T-helper 2 cell treated with Interferon-gamma antibody and Interleukin-4, amounts not matched to agents 5 μg/mL and 100 μg/mL, for 36 hours (primary cell): ENCODE measurements around the gene SF3A1.
"Not testable (repeated sequence)": the region's sequence is repeated elsewhere in the genome, so short reads cannot be mapped to it uniquely, and the experiment has no call there.

Experiments used
- DNase-seq: peaks from one replicate; pipeline ENCODE4 v3.0.0; 2021; ENCODE audit warnings: low spot score
- H3K27ac Mint-ChIP-seq: one replicate; pipeline ENCODE4 v1.8.0; 2021; ENCODE audit warnings: mild to moderate bottlenecking, mixed read lengths
- H3K27me3 Mint-ChIP-seq: one replicate; pipeline ENCODE4 v1.8.0; 2021; ENCODE audit warnings: low read depth, mixed read lengths
- H3K36me3 Mint-ChIP-seq: one replicate; pipeline ENCODE4 v1.8.0; 2021; ENCODE audit warnings: low read depth, mixed read lengths
- H3K4me1 Mint-ChIP-seq: one replicate; pipeline ENCODE4 v1.8.0; 2021; ENCODE audit warnings: low read depth, mixed read lengths
- H3K4me3 Mint-ChIP-seq: one replicate; pipeline ENCODE4 v1.8.0; 2022; ENCODE audit warnings: mild to moderate bottlenecking, moderate library complexity, mixed read lengths
- H3K9me3 Mint-ChIP-seq: one replicate; pipeline ENCODE4 v1.8.0; 2021; ENCODE audit warnings: mixed read lengths

SF3A1 gene

DNA sequence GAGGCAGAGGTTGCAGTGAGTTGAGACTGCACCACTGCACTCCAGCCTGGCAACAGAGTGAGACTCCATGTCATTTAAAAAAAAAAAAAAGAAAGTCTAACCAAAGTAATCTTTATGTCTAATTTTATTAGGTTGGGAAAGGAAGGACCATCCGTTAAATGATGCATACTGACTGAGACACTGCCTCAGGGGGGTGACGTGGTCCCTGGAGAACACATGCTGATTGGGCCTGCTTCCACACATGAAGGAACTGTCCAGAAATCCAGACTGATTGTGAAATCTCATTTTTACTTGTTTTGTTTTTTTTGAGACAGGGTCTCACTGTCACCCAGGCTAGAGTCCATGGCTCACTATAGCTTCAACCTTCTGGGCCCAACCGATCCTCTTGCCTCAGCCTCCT, 5.5 kb downstream of the SF3A1 start:
- DNase-seq: no peak
- no peaks in the 10 kb centered on the region for H3K27me3 Mint-ChIP-seq
- H3K27ac Mint-ChIP-seq: no peak overlapping the region
- no peak overlapping the region for H3K4me3 Mint-ChIP-seq
- H3K9me3 Mint-ChIP-seq: no peaks in the 10 kb centered on the region
- H3K4me1 Mint-ChIP-seq: peaks cover 40% of the 10 kb centered on the region
- peaks cover 70% of the 10 kb centered on the region for H3K36me3 Mint-ChIP-seq

DNA sequence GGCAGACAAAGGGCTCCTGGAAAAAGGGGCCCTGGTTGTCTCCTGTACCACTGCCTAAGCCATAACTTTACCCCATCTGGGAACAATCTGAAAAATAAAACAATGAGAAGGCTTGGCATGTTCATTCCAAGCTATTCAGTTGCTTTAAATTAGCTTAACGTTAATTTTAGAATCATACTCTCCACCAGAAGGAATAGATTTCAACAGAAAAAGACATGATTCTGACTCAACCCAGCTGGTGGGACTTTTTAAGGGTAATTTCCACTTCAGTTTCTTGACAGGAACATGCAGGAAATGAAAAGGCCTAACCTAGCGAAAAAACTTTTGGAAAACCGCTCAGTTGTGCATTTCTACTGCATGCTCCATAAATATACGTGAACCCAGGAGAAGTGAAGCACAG, 7.9 kb downstream of the SF3A1 start:
- Mint-ChIP-seq H3K4me1 (peaks cover 20% of the 10 kb centered on the region), H3K9me3 (no peaks in the 10 kb centered on the region), H3K27ac (no peak overlapping the region), H3K36me3 (peaks cover 73% of the 10 kb centered on the region), H3K27me3 (no peaks in the 10 kb centered on the region), H3K4me3 (no peak overlapping the region)
- no peak for DNase-seq

DNA sequence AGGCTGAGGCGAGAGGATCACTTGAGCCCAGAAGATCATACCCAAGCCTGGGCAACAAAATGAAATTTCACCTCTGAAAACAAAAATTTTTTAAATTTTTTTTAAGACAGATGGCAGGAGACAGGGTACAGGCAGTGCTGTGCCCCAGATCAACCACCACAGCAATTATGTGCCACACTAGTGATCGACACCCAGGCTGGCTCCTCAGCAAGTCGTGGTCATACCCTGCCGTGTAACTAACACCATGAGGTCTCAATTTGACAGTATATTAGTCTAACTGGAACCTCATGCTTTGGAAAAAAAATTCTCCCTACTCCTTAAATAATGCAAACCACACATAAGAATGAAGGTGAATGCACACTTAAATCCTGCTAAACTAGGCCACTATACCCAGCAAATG, 8.3 kb downstream of the SF3A1 start:
- H3K27me3 Mint-ChIP-seq: no peaks in the 10 kb centered on the region
- no peaks in the 10 kb centered on the region for H3K9me3 Mint-ChIP-seq
- peaks cover 18% of the 10 kb centered on the region for H3K4me1 Mint-ChIP-seq
- no peak overlapping the region for H3K4me3 Mint-ChIP-seq
- DNase-seq: no peak
- H3K36me3 Mint-ChIP-seq: peaks cover 74% of the 10 kb centered on the region
- H3K27ac Mint-ChIP-seq: no peak overlapping the region

DNA sequence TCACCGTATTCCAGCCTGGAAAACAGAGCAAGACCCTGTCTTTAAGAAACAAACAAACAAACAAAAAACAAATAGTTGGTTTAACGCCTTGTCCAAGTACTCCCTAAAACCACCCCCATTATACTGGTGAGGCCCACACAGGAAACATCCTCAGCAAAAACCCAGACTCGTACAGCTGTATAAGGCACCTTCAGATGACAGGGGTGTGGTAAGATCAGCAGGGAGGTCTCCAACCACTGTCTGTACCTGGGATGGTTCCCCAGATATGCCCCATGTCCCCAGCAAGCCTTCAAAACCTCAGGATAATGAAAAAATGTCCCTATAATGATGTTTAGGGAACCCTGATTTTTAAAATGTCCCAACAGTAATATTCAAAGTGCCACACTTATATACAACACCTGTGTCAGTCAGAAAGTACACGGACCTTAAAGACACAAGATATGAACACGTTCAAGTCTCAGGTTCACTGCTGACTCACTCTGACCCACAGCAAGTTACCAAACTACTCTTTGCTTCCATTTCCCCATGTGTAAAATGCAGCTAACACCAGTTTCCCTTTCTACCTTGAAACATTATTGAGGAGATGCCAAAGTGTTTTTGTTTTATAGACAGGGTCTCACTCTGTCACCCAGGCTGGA, 9.3 kb downstream of the SF3A1 start:
- Mint-ChIP-seq H3K27ac (peak overlapping the region; percentile 38), H3K27me3 (no peaks in the 10 kb centered on the region), H3K4me3 (no peak overlapping the region), H3K9me3 (no peaks in the 10 kb centered on the region), H3K4me1 (peaks cover 18% of the 10 kb centered on the region), H3K36me3 (peaks cover 78% of the 10 kb centered on the region)
- DNase-seq: no peak

DNA sequence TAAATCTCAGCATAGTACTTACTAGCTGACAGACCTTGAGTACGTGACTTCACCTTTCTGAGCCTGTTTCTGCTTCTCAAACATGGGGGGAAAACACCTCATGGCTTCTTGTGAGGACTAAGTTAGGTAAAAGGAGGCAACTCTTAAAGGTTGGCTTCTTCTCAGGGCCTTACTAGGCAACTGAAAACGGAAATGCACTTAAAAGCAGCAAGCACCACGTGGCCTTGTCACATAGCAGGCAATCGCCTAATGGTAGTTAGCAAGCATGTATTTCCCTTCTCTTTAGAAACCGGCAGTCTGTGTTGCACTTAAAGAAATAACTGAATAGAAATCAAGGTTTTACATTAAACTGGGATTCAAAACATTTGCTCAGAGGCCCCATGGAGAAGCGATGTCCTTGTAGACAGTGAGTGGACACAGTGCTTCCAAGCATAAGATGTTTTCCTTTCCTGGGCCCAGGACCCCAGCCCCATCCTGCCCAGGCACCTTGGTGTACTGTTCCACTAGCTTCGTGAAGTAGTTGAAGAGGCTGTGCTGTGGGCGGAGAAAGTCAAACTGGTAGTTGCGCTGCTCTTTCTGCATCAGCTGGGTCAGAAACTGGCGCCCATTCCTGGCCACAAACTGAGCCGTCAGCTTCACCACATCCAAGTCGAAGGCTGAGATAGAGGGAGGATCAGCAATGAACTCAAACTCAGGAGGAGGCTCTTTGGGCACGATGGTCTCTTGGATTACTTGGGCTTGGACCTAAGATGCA, 12.1 kb downstream of the SF3A1 start:
- Mint-ChIP-seq H3K4me1 (peaks cover 11% of the 10 kb centered on the region), H3K36me3 (peaks cover 78% of the 10 kb centered on the region), H3K27ac (peak overlapping the region; percentile 57), H3K27me3 (no peaks in the 10 kb centered on the region), H3K9me3 (no peaks in the 10 kb centered on the region), H3K4me3 (no peak overlapping the region)
- peak; percentile 46 for DNase-seq

DNA sequence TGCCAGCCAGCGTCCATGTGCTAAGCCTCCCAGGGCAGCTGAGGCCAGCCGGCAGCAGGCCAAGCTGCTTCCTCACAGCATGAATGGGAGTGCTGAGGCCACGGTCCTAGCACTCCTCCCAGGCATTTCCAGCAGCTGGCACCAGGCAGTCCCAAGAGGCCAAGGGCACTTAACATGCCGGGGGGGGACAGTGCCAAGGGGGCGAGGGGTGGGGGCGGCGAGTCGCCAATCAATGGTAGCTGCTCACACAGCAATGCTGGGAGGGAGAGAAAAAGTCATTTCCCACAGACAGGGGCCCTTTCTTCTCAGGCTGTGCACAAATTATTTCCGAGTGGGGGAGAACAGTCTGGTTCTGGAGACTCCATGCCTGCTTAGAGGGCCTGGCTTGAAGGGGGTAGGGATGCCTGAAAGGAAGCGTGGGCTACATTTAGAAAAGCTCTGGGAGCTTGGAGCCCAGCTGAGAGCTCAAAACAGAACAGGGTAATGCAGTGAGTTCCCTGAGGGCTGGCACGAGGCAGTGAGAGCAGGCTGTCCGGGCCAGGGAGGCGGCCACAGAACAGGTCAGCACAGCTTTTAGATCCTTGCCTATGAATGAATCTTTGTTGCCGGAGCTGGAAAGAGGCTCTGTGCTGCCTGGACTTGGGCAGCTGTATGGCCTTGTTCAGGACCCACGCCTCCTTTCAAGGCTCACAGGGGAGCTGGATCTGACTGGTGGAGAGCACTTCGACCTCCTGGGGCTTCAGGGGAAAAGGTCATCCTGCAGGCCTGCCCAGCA, 15.6 kb downstream of the SF3A1 start:
- H3K27ac Mint-ChIP-seq: no peak overlapping the region
- no peak overlapping the region for H3K4me3 Mint-ChIP-seq
- peaks cover 88% of the 10 kb centered on the region for H3K36me3 Mint-ChIP-seq
- H3K4me1 Mint-ChIP-seq: no peaks in the 10 kb centered on the region
- no peak for DNase-seq
- no peaks in the 10 kb centered on the region for H3K9me3 Mint-ChIP-seq
- H3K27me3 Mint-ChIP-seq: no peaks in the 10 kb centered on the region

DNA sequence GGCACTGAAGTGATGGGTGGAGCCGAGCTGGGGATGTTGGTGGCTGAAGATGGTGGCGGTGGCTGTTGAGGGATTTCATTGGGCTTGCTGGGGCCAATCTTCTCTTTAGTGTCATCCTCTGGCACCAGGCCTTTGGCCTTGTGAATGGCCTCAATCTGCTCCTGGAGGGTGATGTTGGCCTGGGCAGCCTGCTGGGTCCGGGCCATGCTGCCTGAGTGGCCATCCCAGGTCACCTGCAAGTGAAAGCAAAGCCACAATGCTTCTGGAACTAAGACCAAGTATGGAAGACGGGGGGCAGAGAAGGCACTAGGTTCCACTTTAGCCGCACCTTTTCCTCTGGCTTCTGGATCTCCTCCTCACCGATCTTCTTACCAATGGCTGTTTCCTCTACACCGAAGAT, 17.9 kb downstream of the SF3A1 start:
- peaks cover 90% of the 10 kb centered on the region for H3K36me3 Mint-ChIP-seq
- H3K4me3 Mint-ChIP-seq: no peak overlapping the region
- no peak overlapping the region for H3K27ac Mint-ChIP-seq
- H3K4me1 Mint-ChIP-seq: peaks cover 15% of the 10 kb centered on the region
- H3K27me3 Mint-ChIP-seq: no peaks in the 10 kb centered on the region
- no peaks in the 10 kb centered on the region for H3K9me3 Mint-ChIP-seq
- DNase-seq: no peak

DNA sequence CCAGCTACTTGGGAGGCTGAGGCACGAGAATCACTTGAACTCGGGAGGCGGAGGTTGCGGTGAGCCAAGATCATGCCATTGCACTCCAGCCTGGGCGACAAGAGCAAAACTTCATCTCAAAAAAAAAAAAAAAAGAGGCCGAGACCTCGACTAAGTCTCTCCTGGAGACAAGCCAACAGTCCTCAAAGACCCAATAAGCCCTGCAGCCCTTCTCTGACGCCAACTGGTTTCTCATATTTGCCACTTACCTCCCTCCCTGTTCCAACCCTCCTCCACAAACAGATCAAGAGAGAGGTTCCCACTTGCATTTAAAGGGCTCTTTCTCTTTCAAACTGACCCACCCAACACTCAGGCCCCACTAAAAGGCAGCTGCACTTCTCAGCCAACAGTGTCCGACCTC, 18.4 kb downstream of the SF3A1 start:
- Mint-ChIP-seq H3K36me3 (peaks cover 90% of the 10 kb centered on the region), H3K4me1 (peaks cover 20% of the 10 kb centered on the region)
- not testable (repeated sequence) for H3K27me3 Mint-ChIP-seq, DNase-seq, H3K27ac Mint-ChIP-seq, H3K4me3 Mint-ChIP-seq, H3K9me3 Mint-ChIP-seq

DNA sequence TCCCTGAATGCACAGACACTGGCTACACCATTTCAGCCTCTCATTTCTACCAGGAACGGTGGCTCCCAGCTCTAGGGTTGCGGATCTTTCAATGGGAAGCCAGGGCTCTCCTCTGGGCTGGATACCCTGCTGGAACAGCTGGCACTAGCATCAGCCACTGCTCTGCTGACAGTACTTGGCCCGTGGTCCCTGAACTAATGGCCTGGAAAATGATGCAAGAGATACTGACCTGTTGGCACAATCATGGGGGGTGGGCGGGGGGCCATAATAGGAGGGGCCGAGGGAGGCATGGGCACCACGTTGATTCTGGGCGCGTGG, 19.3 kb downstream of the SF3A1 start:
- Mint-ChIP-seq H3K4me1 (peaks cover 29% of the 10 kb centered on the region), H3K36me3 (peaks cover 92% of the 10 kb centered on the region), H3K4me3 (no peak overlapping the region), H3K9me3 (no peaks in the 10 kb centered on the region), H3K27me3 (no peaks in the 10 kb centered on the region), H3K27ac (no peak overlapping the region)
- no peak for DNase-seq

DNA sequence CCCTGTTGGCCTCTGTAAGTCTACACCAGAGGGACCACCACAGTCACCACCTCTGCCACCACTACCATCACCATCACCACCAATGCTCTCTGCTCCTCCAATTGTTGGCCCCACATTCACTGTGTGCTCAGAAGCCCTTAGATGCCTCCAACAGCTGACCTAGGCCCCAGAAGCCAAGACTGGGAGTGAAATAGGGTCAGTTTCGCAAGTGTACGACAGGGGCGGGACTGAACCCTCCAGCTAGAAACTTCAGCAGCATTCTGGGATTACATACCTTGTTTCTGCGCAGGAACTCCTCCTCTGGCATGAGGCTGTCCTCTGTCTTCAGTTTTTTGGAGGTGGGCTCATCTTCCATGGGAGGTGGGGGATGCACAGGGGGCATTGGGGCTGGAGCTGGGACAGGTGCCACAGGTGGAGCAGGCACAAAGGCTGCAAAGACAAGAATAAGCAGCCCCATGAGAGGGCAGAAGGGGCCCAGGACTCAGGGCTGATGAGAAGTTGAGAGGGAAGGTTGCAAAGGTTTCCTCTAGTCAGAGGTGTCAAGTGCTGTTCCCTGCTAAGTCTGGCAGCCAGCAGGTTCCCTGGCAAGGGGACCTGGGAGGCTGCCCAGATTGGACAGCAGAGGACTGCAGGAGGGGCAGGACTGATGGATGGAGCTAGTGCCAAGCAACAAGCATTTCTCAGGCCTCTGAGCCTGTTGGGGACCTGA, 19.8 kb downstream of the SF3A1 start:
- H3K4me3 Mint-ChIP-seq: no peak overlapping the region
- H3K27ac Mint-ChIP-seq: no peak overlapping the region
- H3K4me1 Mint-ChIP-seq: peaks cover 32% of the 10 kb centered on the region
- peaks cover 91% of the 10 kb centered on the region for H3K36me3 Mint-ChIP-seq
- no peaks in the 10 kb centered on the region for H3K27me3 Mint-ChIP-seq
- no peaks in the 10 kb centered on the region for H3K9me3 Mint-ChIP-seq
- DNase-seq: no peak

DNA sequence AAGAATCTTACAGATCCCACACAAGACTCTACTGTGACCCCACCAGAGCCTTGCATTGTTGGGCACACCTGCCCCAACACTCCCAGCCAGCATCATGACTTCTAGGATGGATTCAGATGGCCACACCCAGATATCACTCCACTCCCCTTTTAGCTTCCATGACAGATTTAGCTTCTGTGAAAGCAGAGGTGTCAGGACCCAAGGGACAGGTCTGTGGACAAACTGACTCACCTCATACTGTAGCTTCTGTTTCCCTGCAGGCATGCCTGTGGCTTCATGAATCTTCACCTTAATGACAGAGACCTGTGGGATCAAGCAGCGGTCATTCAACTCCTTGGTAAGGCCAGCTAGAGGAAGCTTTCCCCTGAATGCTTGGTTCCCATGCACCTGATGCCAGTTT, 21.5 kb downstream of the SF3A1 start:
- no peak for DNase-seq
- Mint-ChIP-seq H3K4me3 (no peak overlapping the region), H3K27me3 (no peaks in the 10 kb centered on the region), H3K9me3 (no peaks in the 10 kb centered on the region), H3K27ac (peak overlapping the region; percentile 46), H3K36me3 (peaks cover 86% of the 10 kb centered on the region), H3K4me1 (peaks cover 35% of the 10 kb centered on the region)

DNA sequence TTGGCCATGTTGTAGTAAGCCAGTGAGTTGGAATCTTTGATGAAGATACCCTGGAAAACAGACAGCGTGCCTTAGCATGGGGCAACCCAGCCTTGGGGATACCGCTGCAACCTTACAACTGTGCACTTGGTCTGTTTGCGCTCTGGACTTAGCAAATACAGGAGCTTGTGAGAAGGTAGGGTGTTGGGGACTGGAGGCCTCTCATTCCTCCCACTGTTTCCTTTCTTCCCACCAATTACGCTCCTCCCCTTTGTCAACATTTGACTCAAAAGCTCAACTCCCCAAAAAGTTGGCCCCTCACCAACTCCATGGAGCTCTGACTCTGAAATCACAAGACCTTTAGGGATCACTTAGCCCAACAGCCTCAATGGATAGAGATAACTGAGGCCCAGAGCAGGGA, 22.0 kb downstream of the SF3A1 start:
- H3K27ac Mint-ChIP-seq: peak overlapping the region; percentile 57
- H3K27me3 Mint-ChIP-seq: no peaks in the 10 kb centered on the region
- H3K4me1 Mint-ChIP-seq: peaks cover 35% of the 10 kb centered on the region
- no peak for DNase-seq
- no peaks in the 10 kb centered on the region for H3K9me3 Mint-ChIP-seq
- peaks cover 83% of the 10 kb centered on the region for H3K36me3 Mint-ChIP-seq
- no peak overlapping the region for H3K4me3 Mint-ChIP-seq

DNA sequence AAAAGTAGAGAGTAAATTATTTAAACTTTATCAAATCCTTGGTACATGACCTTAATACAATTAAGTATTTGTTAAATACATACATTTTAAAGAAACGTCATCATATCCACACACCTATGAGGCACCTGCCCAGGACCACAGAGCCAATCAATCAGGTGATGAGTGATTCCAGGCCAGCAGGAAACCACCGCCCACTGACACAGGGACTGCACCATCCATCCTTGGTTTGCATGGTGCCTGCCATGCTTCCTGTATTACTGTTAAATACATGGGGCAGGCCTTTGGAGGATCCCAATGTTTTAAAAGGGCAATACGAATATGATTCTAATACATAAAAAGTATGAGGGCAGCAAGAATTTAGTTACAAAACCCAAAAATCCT, 23.0 kb downstream of the SF3A1 start:
- H3K4me3 Mint-ChIP-seq: peak overlapping the region; percentile 59
- H3K27ac Mint-ChIP-seq: peak overlapping the region; percentile 76
- H3K27me3 Mint-ChIP-seq: no peaks in the 10 kb centered on the region
- peaks cover 75% of the 10 kb centered on the region for H3K36me3 Mint-ChIP-seq
- peaks cover 35% of the 10 kb centered on the region for H3K4me1 Mint-ChIP-seq
- no peak for DNase-seq
- no peaks in the 10 kb centered on the region for H3K9me3 Mint-ChIP-seq
